ENCODE measurements around the gene TTLL10.
A peak's percentile ranks its signal among the peaks of the same experiment; 100 is the strongest.

TTLL10 gene

DNA sequence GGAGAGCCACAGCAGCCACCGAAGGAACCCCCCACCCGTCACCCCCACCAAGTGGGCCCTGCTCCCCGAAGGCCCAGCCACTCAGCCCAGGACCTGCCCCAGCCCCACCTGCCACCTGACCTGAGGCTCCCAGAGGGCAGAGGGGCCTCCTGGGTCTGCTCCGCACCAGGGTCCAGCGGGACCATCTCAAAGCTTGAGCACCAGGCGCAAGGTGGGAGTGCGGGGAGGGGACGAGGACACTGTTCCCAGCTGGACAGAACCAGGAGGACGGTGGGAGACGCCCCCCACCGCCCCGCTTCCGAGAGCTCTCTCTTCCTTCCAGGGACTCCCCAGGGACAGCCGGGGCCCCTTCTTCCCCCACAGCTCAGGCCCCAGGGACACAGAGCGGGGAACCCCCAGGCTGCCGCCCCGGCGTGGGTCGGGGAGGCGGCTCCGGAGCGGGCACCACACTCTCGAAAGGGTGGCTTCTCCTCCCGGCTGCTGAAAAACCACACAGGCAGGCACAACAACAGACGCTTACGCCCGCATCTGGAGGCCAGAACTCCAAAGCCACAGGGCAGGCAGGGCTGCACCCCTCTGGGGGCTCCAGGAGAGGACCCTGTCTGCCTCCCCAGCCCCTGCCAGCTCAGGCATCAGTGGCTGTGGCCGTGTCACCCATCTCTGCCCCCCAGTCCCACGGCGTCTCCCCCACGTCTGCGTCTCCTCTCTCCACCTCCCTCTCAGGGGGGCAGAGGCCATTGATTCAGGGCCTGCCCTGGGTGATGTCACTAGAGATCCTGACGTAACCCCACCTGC, 1.9 kb upstream of the TTLL10 start:
- peak; percentile 17 for DNase-seq

DNA sequence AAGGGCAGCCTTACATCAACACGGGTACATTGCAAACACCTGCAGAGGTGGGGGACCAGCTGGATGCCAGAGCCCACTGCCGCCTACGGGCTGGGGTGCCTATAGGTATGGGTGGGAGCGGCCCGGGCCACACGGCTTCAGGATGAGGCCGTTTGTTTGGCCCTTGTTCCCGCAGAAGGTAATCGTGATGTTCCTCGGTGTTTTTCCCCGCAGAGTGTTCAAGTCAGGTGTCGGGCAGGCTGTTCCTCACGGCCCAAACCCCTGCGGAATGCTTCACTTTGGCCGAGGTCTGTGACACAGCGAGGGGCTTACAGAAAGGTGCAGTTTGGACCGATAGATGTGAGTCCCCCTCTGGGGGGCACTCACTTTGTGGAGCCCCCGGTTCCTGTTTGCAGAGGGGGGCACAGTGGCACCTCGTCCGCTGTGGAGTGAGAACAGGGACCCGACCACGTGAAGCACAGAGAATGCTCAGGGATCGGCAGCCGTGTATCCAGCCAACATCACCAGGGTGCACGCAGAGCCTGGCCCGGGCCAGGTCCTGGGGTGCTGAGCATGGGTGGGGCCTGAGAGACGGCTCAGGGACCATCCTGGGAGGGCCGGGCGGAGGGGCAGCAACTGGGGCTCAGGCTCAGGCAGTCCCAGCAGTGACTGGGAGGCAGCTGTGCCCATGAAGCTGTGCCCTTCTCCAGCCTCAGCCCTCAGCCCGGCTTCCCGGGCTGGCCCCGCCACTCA, 453 bp upstream of the TTLL10 start:
- no peak for DNase-seq

DNA sequence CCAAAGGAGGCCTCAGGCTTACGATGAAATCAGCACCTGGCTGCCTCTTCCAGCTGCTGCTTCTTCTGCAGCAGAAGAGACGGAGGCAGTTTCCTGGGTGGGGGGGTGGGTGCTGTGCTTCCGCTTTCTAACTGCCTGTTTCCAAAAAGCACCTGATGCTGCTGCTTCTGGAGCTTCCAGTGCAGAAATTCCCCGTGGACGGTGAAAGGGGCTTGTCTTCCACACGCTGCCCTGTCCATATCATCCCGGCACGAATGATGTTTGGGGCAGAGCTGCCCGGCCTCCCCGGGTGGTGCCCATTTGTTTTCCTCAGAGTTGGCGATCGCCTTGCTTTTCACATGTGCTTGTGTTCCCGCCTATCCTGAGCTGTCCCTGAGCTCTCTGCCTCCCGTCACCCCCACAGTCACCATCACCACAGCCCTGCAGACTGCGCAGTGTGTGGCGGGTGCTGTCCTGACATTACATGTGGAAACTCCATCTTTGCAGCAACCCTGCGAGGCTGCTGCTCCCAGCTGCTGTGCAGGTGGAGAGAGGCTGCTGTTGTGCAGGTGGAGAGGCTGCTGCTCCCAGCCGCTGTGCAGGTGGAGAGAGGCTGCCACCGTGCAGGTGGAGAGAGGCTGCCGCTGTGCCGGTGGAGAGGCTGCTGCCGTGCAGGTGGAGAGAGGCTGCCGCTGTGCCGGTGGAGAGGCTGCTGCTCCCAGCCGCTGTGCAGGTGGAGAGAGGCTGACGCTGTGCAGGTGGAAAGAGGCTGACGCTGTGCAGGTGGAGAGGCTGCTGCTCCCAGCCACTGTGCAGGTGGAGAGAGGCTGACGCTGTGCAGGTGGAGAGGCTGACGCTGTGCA, 1.8 kb downstream of the TTLL10 start:
- peak; percentile 10 for DNase-seq

DNA sequence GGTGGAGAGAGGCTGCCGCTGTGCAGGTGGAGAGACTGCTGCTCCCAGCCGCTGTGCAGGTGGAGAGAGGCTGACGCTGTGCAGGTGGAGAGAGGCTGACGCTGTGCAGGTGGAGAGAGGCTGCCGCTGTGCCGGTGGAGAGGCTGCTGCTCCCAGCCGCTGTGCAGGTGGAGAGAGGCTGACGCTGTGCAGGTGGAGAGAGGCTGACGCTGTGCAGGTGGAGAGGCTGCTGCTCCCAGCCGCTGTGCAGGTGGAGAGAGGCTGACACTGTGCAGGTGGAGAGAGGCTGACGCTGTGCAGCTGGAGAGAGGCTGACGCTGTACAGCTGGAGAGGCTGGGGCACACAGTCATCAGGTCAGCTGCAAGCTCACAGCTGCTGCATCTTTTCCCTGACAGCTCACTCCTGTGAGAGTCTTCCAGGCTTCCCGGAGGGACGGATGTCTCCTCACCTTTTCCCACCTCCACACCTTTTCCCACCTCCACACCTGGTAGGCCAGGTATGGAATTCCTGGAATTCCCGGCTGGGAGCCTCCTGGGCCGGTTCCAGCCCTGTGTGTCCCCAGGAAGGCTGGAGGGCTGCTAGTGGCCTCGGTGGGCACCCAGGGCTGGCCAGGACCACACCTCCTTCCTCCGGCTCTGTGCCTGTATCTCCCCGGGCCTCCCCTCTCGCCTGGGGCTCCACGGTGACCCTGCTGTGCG, 2.5 kb downstream of the TTLL10 start:
- peak; percentile 10 for DNase-seq

DNA sequence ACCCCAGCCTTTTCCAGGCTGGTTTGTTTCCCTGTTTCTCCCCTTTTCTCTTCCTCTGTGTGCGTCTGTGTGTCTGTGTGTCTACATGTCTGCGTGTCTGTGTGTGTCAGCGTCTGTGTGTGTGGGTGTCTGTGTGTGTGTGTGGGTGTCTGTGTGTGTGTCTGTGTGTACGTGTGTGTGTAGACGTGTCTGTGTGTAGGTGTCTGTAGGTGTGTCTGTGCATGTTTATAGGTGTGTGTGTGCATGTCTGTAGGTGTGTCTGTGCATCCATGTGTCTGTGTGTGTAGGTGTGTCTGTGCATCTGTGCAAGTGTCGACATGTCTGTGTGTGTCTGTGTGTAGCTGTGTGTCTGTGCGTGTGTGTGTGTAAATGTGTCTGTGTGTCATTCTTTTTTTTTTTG, 3.3 kb downstream of the TTLL10 start:
- no peak for DNase-seq

DNA sequence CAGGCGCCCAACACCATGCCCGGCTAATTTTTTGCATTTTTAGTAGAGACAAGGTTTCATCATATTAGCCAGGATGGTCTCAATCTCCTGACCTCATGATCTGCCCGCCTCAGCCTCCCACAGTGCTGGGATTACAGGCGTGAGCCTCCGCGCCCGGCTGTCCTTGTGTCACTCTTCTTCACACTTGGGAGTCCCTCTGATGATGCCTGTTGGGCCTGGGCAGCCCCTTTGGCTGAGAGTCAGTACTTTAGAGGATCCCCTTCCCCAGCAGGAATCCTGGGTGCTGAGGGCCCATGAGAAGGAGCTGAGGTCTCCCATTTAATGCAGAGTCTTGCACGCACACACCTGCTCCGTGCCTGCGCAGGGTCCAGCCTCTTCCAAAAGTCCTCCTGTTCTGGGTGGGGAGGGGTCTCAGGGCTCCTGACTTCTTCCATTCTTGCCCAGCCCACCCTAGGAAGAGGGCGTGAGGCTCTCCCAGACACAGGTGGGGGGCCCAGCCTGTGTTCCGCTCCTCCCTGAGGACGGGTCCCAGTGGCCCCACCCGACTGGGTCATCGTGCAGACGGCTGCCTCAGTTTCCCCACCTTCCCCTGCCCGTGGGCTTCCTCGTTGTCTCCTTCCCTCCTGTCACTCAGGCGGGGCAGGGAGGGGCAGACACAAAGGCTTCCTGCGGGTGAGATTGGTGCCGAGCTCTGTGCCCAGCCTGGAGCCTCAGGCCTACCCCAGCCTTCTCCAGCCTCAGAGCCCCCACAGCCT, 3.9 kb downstream of the TTLL10 start:
- peak; percentile 11 for DNase-seq

DNA sequence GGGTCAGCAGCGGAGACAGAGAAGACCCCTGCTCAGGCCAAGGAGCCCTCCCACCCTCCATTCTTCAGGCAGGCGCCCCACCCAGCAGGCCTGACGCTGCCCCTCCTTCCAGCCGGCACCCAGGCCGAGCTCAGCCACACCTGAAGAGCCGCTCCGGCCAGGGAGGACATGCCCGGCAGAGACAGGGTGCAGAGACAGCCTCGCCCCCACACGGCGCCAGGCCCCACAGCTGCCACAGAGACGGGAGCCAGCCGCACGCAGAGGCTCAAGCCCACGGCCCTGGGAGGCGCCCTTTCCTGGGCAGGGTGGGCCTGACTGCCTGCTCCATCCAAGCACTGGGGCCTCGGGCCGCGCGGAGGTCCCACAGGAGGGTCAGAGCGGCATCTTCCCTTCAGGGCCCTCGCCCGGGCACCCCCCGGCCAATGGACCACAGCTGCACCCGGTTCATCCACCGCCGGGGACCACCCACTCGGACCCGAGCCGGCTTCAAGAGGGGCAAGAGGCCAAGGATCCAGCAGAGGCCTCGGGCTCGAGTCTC, 5.2 kb downstream of the TTLL10 start:
- DNase-seq: peak; percentile 16

DNA sequence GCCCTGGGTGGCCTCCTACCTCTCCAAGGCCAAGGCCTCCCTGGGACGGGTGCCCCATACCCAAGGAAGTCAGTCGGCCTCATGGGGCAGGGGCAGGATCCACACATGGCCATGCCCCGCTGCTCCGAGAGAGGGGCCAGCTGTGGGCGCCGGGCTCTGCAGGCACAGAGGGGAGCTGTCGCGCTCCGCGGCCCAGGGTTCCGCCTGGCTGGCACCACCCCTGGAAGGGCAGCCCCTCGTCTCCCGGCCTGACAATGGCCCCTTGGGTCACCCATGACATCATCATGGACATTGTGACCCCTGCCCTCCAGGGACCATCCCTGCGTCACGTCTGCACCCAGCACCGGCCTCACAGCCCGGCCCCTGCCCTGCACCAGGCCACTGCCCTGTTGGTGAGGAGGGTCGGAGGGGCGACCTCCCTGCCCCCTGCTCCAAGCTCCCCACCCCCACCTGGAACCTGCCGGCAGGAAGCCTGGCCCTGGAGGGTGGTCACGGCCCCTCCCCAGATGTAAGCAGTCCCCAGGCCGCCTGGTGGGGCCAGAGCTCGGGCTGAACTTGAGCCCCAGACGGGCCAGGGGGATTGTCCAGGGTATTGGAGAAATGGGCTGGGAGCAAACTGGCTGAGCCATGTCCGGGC, 5.8 kb downstream of the TTLL10 start:
- DNase-seq: peak; percentile 18

DNA sequence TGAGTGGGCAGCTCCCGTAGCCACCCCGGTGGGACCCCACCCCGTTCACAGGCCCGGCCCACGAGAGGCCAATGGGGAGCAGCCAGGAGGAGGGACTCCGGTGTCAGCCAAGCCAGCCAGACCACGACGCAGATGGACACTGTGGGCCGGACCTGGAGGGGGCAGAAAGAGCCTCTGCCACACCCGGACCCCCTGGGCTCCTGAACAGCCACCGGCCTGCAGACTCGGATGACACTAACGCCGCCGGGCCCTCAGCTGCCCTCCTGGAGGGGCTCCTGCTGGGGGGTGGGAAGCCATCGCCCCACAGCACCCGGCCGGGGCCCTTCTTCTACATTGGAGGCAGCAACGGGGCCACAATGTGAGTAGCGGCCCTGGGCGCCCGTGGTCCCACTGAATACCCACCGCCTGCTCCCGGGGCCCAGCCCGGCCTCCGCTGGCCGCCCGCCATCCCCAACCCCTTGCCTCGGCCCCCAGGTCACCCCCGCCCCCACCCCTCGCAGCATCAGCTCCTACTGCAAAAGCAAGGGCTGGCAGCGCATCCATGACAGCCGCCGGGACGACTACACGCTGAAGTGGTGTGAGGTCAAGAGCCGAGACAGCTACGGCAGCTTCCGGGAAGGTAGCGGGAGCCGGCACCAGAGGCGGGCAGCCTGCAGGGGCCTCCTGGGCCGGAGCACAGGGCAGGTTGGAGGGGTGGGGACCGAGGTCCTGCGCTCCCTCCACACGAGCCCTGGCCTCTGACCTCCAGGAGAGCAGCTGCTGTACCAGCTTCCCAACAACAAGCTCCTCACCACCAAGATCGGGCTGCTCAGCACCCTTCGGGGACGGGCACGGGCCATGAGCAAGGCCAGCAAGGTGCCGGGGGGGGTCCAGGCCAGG, 6.5 kb downstream of the TTLL10 start:
- peak; percentile 12 for DNase-seq

DNA sequence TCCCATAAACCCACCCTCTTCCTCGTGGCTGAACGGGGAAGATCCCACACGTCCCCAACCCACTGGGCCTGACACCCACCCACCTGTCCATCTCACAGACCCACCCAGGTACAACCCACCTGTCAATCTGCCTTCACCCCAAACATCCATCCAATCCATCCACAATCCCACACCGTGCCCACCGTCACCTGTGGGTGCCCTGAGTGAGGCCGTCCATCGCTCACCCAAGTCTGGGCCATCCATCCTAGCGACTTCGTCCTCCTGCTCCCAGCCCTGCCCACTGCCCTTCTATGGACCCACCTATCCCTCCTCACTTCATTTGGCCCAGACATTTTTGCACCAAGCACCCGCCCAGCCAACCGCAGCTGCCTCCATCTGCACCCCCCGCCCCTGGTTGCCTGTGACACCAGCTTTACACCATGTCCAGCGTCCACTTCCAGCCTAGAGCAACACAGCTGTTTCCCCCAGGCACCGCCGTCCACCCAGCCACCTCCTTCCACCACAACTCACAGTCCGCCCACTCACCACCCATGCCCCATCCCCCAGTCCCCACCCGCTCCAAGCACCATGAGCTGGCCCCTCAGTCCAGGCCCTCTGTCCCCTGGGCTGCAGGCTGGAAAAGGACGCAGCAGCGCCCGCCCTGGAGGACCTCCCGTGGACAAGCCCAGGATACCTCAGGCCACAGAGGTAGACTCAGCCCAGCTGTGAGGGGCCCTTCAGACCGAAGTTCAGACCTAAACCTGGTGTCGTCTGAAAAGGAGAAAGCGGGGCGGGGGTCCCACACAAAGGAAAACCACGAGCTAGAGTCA, 7.7 kb downstream of the TTLL10 start:
- DNase-seq: peak; percentile 33

DNA sequence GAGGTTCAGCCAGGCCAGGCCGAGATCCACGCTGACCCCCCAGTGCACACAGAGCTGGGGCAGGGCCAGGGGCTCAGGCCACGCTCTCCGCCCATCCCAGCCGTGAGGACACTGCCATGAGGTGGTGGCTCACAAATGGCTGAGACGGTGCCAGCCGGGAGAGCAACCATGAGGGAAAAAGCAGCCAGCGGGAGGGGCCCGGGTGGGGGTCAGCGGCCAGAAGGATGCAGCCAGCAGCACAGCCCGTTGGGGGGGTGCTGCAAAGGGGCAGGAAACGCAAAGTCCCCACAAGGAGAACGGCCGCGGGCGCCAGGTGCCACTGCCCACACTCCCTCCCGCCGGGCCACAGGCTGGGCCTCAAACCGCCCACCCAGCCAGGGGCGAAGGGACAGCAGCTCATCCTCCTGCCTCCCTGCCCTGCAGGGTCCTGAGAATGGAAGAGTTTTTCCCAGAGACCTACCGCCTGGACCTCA, 8.3 kb downstream of the TTLL10 start:
- DNase-seq: peak; percentile 18

DNA sequence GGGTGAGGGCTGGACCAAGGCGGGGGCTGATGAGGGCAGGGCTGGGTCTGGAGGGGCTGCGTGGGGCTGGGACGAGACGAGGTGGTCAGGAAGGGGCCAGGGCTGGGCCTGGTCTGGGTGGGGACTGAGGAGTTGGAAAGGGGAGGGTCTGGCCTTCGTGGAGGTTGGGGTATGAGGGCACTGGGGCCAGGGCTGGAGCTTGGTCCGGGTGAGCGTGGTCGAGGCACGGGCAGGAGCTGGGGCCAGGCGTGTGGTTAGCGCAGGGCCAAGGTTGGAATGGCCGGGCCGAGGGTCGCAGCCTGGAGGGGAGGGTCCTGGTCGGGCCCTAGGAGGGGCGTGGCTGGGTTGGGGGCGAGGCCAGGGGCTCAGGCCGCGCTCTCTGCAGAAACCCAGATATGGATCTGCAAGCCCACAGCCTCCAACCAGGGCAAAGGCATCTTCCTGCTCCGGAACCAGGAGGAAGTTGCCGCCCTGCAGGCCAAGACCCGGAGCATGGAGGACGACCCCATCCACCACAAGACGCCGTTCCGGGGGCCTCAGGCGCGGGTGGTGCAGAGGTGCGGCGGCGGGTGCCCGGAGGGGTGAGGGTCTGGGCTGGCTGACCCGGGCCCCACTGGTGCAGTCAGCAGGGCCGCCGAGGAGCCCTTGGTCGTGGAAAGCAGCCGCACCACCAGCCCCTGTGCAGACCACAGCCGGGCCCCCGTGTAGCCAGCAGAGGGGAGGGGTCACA, 9.0 kb downstream of the TTLL10 start:
- no peak for DNase-seq

DNA sequence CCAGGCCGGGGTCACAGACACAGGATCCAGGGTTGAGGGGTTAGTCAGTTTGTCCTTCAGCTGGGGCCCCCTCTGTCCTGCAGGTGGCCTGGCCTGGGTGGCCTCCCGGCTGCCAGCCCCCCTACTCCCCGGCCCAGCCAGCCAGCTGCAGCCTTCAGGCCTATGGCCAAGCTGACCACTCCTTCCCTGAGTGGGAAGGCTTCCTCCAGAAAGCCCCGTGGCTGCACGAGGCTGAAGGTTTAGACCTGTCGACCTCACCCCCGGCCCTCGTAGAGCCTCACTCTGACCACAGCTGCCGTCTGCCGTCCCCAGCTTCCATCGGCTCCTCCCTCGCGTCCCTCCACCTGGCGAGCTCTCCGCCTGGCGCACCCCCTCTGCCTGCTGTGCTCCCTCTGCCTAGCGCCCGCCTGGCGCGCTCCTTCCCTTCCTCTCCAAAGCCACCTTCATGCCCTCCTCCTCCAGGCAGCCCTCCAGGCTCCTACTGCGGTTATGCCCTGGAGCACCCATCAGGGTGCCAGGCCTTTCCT, 9.6 kb downstream of the TTLL10 start:
- DNase-seq: no peak

DNA sequence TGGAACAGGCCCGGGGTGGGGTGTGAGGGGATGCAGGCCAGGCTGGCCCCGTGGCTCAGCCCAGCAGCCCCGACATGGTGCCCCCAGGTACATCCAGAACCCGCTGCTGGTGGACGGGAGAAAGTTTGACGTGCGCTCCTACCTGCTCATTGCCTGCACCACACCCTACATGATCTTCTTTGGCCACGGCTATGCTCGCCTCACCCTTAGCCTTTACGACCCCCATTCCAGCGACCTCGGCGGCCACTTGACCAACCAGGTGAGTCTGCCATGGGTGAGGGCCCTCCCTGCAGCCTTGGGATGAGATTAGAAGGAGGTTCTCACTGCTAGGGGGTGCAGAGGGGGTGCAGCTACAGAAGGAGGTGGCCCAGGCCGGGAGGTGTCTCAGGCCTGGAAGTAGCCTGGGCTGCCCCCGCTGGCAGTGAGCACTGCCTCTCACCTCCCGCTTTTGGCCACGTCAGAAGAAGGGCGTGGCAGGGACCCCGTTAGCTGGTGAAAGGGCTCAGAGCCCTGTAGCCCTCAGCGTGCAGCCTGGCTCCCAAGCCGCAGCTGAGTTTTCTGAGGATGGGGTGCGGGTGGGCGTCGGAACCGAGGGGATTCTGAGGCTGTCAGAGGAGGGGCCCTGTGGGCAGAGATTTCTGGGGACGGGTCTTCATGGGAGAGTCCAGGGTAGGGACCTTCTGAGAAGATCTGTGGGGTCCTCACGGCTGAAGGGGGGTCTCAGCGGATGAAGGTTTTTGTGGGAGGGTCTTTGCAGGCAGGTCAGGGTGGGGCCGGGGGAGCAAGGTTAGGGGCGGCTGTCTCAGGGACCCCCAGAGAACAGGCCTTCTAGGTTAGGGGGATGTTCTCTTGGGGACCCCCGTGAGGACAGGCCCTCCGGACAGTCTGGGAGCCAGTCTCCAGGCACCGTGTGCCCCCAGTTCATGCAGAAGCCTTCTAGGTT, 10.4 kb downstream of the TTLL10 start:
- DNase-seq: peak; percentile 12

DNA sequence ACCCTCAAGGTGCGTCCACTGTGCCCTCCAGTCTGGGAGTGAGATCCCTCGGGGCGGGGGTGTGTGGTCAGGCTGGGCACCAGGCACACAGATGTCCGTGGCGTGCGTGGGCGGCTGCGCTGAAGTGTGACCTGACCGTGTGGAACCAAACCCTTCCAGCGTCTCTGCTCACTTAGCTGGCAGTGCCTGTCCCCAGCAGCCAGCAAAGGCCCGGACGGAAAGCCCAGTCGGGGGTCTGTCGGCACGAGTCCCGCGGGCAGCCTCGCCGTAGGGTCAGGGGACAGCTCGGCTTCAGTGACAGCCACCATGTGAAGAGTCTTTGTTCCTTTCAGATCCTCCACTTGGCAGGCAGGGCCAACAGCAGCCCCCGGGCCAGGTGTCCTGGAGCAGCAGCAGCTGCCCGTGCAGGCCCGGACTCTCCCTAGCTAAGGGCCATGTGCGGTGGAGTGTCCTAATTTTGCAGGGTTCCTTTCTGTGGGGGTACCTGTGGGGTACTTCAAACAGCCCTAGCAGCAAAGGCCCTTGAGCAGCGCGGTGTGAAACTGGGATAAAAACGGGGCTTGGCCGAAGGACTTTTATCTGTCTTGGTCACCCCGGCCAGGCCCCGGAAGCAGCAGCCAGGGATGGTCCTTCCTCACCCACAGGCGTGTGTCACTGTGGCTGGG, 11.6 kb downstream of the TTLL10 start:
- DNase-seq: peak; percentile 36

DNA sequence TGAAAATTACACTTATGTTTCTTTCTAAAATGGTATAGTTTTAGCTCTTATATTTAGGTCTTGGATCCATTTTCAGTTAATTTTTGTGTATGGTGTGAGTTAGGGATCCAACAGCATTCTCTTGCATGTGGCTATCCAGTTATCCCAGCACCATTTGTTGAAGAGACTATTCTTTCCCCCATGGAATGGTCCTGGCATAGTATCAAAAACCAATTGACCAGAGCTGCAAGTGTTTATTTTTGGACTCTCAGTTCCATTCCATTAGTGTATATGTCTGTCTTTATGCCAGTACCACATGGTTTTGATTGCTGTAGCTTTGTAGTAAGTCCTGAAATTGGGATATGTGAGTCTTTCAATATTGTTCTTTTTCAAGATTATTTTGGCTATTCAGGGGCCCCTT, 14.3 kb downstream of the TTLL10 start:
- DNase-seq: no peak
